HepG2 (cell line): Measurements from ENCODE around the gene PGAP3. TPM values are rescaled to one million over a fixed set of nuclear protein-coding genes. Genes with fewer than 3 reads are reported as not detected.
A peak's percentile ranks its signal among the peaks of the same experiment; 100 is the strongest.

ENCODE experiments used
- ATAC-seq: fragments of 200-7000 bp; cut with Tn5 transposase; 3 replicates; pipeline ENCODE4 v1.9.1; 2020; ENCODE audit warnings: mild to moderate bottlenecking, moderate library complexity
- BruUV-seq: library from RNA; stranded (reverse); fragments of 400-500 nt; replicated peaks from 2 replicates; lab custom pipeline; 2021; lab: Mats Ljungman, UMichigan
- CTCF ChIA-PET: fragments of 300-600 bp; formaldehyde crosslinking; extraction: SDS; loops from one replicate; lab custom pipeline; 2021; ENCODE audit warnings: low total read pairs, inconsistent platforms, low intra/inter-chr PET ratio; lab: Yijun Ruan, JAX
- POLR2A ChIA-PET: fragments of 350-600 bp; sonication (Branson Sonifier 250); formaldehyde crosslinking; loops from one replicate; lab custom pipeline; 2020; ENCODE audit warnings: antibody characterized with exemption, inconsistent platforms; lab: Yijun Ruan, JAX
- DNase-seq: peaks from one replicate; pipeline ENCODE4 v3.0.0-alpha.2; 2015; ENCODE audit warnings: low spot score
- FAIRE-seq: peaks from 3 replicates; lab custom pipeline; 2011; peaks lifted over from hg19 to GRCh38; lab: Jason Lieb, UNC
- H2AFZ ChIP-seq: one replicate; pipeline ENCODE4 v1.6.1; 2011; ENCODE audit warnings: low read length, inconsistent platforms
- H3K27ac ChIP-seq: fragments of 300-600 bp; 3 replicates; pipeline ENCODE4 v1.8.0; 2011; ENCODE audit warnings: mixed run types, mild to moderate bottlenecking, mixed read lengths, low read length, inconsistent platforms; ENCODE audit not compliant: insufficient read depth; ENCODE audit errors: extremely low read length
- H3K27me3 ChIP-seq, 2 experiments: fragments of 200-600 bp in 1 of 2; 2 replicates in 1 of 2; 3 replicates in 1 of 2; pipeline versions ENCODE4 v1.6.0 to v1.8.0; 2011; ENCODE audit warnings: low read length in 2 of 2, mild to moderate bottlenecking in 2 of 2, moderate library complexity in 2 of 2, inconsistent platforms in 1 of 2; ENCODE audit not compliant: insufficient read depth in 2 of 2, control insufficient read depth in 1 of 2
- H3K36me3 ChIP-seq, 2 experiments: fragments of 200-600 bp in 1 of 2; replicated peaks in 1 of 2; 2 replicates in 1 of 2; 3 replicates in 1 of 2; pipeline versions ENCODE4 v1.5.1 to v1.8.0; 2011; ENCODE audit warnings: low read length in 2 of 2, inconsistent platforms in 1 of 2; ENCODE audit not compliant: insufficient read depth in 2 of 2, control insufficient read depth in 1 of 2
- H3K4me1 ChIP-seq: 2 replicates; pipeline ENCODE4 v1.5.1; 2012; ENCODE audit warnings: low read length, inconsistent platforms; ENCODE audit not compliant: insufficient read depth
- H3K4me2 ChIP-seq: 2 replicates; pipeline ENCODE4 v1.6.0; 2011; ENCODE audit warnings: low read depth, low read length, inconsistent platforms
- H3K4me3 ChIP-seq, 3 experiments: fragments of 200-600 bp in 1 of 3; sonication (generic), shearing (Covaris generic) in 1 of 3; replicated peaks in 1 of 3; 2 replicates each; pipeline ENCODE4 v1.5.1; 2011 to 2016; ENCODE audit warnings: low read length in 3 of 3, inconsistent platforms in 2 of 3, low read depth in 2 of 3, mild to moderate bottlenecking in 2 of 3, control low read depth in 1 of 3, mixed read lengths in 1 of 3; ENCODE audit not compliant: insufficient read depth in 1 of 3
- H3K79me2 ChIP-seq: one replicate; pipeline ENCODE4 v1.6.1; 2011; ENCODE audit warnings: low read length, inconsistent platforms; ENCODE audit not compliant: insufficient read depth
- H3K9ac ChIP-seq: 2 replicates; pipeline ENCODE4 v1.6.0; 2011; ENCODE audit warnings: mild to moderate bottlenecking, low read depth, low read length, inconsistent platforms; ENCODE audit not compliant: insufficient read depth
- H3K9me3 ChIP-seq: 2 replicates; pipeline ENCODE4 v1.5.1; 2012; ENCODE audit warnings: mild to moderate bottlenecking, low read length
- H4K20me1 ChIP-seq: 2 replicates; pipeline ENCODE4 v1.6.0; 2011; ENCODE audit warnings: inconsistent platforms, mild to moderate bottlenecking, low read length, moderate library complexity; ENCODE audit not compliant: insufficient read depth
- FOSL2 ChIP-seq: sonication (generic); formaldehyde crosslinking; IDR thresholded peaks from 2 replicates; pipeline ENCODE4 v1.4.0; 2020; ENCODE audit warnings: missing genetic modification reagents
- PCBP2 ChIP-seq: fragments of 200-400 bp; formaldehyde crosslinking; optimal IDR thresholded peaks from 2 replicates; pipeline ENCODE3; 2018; ENCODE audit warnings: low read length, low read depth; ENCODE audit not compliant: poor library complexity, severe bottlenecking
- PLRG1 ChIP-seq: fragments of 450-650 bp; conservative IDR thresholded peaks from 2 replicates; pipeline ENCODE4 v1.6.1; 2016
- PRPF4 ChIP-seq: fragments of 200-400 bp; formaldehyde crosslinking; IDR thresholded peaks from 2 replicates; pipeline ENCODE4 v1.6.1; 2016; ENCODE audit warnings: low read length, low read depth; ENCODE audit not compliant: poor library complexity, severe bottlenecking
- SKI ChIP-seq: fragments of 450-650 bp; IDR thresholded peaks from one replicate; pipeline ENCODE4 v1.6.1; 2018; ENCODE audit warnings: mild to moderate bottlenecking; ENCODE audit not compliant: partially characterized antibody
- ZNF432 ChIP-seq: sonication (generic); formaldehyde crosslinking; IDR thresholded peaks from 2 replicates; pipeline ENCODE4 v1.5.0; 2020; ENCODE audit warnings: missing genetic modification reagents, mild to moderate bottlenecking, borderline replicate concordance
- ZNF75D ChIP-seq: sonication (generic); formaldehyde crosslinking; IDR thresholded peaks from 2 replicates; pipeline ENCODE4 v1.8.1; 2023; ENCODE audit warnings: missing genetic modification reagents, mild to moderate bottlenecking, borderline replicate concordance
- ZSCAN31 ChIP-seq: sonication (generic); formaldehyde crosslinking; IDR thresholded peaks from 2 replicates; pipeline ENCODE4 v1.5.0; 2020; ENCODE audit warnings: low read depth, mild to moderate bottlenecking, missing genetic modification reagents
- WGBS: methylation state at CpG from one replicate; pipeline ENCODE4 v1.1.6; 2017; ENCODE audit warnings: low lambda C conversion rate; 5-methylcytosine and 5-hydroxymethylcytosine counted together
- in situ Hi-C: cut with HindIII; loops from 2 replicates; pipeline ENCODE4 v1.10.0; 2017; ENCODE audit warnings: low pct_unique_long_range_greater_than_20kb; ENCODE audit not compliant: extremely low pct_ligation_motif_present
- intact Hi-C: fragments of 100-400 bp; cut with micrococcal nuclease; formaldehyde crosslinking; loops from one replicate; pipeline ENCODE4 v1.10.0; 2022; ENCODE audit not compliant: unreplicated experiment
- polyA plus RNA-seq, 8 experiments: library from polyadenylated mRNA; depleted of rRNA in 3 of 8; stranded (reverse) in 7 of 8; unstranded in 1 of 8; fragments of >200 nt; fragmentation: Illumina TruSeq in 4 of 8; extraction: Trizol in 4 of 8; gene quantifications; 2 replicates each; pipeline versions ENCODE4 v1.2.1 to v1.2.3, GENCODE V29; 2011 to 2016; ENCODE audit warnings: low read depth in 4 of 8, missing spikeins in 1 of 8, mixed read lengths in 1 of 8; ENCODE audit not compliant: insufficient read depth in 1 of 8
- total RNA-seq, 5 experiments: library from RNA; depleted of rRNA; stranded (reverse); fragments of >200 nt; fragmentation: Illumina TruSeq; extraction: Trizol; gene quantifications; 2 replicates each; pipeline ENCODE4 v1.2.3, GENCODE V29; 2016; ENCODE audit warnings: low read depth in 1 of 5
- TF ChIP-seq, protein P1 (sequence below): sonication (generic); formaldehyde crosslinking; IDR thresholded peaks from 2 replicates; pipeline ENCODE4 v1.4.0; 2020; ENCODE audit warnings: missing genetic modification reagents; ENCODE audit errors: not compliant biosample characterization
- TF ChIP-seq, protein P2 (sequence below): sonication (generic); formaldehyde crosslinking; IDR thresholded peaks from 2 replicates; pipeline ENCODE4 v1.8.1; 2022; ENCODE audit warnings: mild to moderate bottlenecking, missing genetic modification reagents
- TF ChIP-seq, protein P3 (sequence below): sonication (generic); formaldehyde crosslinking; IDR thresholded peaks from 2 replicates; pipeline ENCODE4 v1.4.0; 2020; ENCODE audit warnings: missing genetic modification reagents, mild to moderate bottlenecking, borderline replicate concordance

The PGAP3 gene
- total and polyA plus RNA-seq, 2 of the 13 experiments (the other 11 are each of a cell fraction or from before 2014, with no cell fraction given): 11.9 to 14.6 TPM

DNA sequence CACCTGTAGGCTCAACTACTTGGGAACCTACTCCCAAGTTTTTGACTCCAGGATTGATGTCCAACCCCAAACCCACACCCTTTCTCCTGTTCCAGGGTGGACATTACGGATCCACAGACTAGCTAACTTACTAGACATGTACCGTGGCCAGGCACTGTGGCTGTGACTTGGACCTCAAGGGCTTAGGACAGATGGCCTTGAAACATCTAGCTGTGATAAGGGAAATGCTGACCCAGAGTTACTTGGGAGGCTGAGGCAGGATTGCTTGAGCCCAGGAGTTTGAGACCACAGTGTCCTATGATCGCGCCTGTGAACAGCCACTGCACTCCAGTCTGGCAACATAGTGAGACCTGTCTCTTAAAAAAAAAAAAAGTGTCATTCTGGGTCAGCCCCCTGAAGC lies 46.8 kb downstream of the PGAP3 start:
- POLR2A ChIA-PET: no interaction called here
- H3K4me1 ChIP-seq: peaks cover 63% of the 10 kb centered on the region
- ATAC-seq: no peak
- no peak for FAIRE-seq
- CTCF ChIA-PET: no interaction called here
- H3K4me3 ChIP-seq: no peak overlapping the region
- H3K27me3 ChIP-seq: no peaks in the 10 kb centered on the region; a peak in 1 of 5 replicates
- no peak overlapping the region for H3K4me2 ChIP-seq
- DNase-seq: no peak
- no TSS peak for BruUV-seq
- 92% methylated on average over 4 of the region's 4 CpGs for whole genome bisulfite sequencing
- H4K20me1 ChIP-seq: peaks cover 3% of the 10 kb centered on the region
- H3K9me3 ChIP-seq: no peaks in the 10 kb centered on the region
- H3K36me3 ChIP-seq: peaks cover 0 to 2% of the 10 kb centered on the region in 2 experiments; a peak in 2 of 5 replicates
- TF ChIP-seq, protein P1, sequence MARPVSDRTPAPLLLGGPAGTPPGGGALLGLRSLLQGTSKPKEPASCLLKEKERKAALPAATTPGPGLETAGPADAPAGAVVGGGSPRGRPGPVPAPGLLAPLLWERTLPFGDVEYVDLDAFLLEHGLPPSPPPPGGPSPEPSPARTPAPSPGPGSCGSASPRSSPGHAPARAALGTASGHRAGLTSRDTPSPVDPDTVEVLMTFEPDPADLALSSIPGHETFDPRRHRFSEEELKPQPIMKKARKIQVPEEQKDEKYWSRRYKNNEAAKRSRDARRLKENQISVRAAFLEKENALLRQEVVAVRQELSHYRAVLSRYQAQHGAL: no peak
- TF ChIP-seq ZSCAN31 (CRISPR knock-in tag) (no peak), PCBP2 (no peak), ZNF75D (CRISPR knock-in tag) (0 out of 2 replicates have a peak, but pooled peaks have one; percentile 4), ZNF432 (CRISPR knock-in tag) (no peak)
- H2AFZ ChIP-seq: no peak overlapping the region
- in situ Hi-C loops (no loop called here), intact Hi-C loops (no loop called here)
- no peak overlapping the region for H3K9ac ChIP-seq
- H3K27ac ChIP-seq: no peak overlapping the region
- peaks cover 60% of the 10 kb centered on the region for H3K79me2 ChIP-seq

DNA sequence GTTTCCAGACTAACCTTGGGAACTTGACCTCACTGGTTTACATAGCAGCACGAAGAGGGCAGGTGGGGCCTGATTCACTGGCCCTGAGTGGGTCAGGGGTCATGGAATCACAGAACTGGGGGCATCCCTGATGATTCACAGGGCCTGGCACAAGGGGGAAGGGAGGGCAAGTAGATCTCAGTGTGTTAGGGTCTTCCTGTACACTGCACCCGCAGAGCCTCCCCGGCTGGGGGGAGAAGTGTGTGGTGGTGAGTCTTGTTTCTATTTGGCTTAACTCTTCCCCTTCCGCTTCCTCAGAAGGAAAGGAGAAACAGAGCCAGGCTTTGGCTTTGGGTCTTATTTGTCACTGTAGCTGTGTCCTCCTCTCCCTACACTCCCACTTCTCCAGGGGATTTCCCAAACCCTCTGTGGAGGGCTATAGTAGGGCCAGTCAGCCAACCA lies 47.2 kb downstream of the PGAP3 start:
- in situ Hi-C loops: no loop called here
- Histone ChIP-seq H3K27ac (no peak overlapping the region), H3K36me3 (peaks cover 0 to 2% of the 10 kb centered on the region in 2 experiments; a peak in 2 of 5 replicates), H4K20me1 (peaks cover 3% of the 10 kb centered on the region), H3K79me2 (peaks cover 60% of the 10 kb centered on the region), H2AFZ (no peak overlapping the region), H3K27me3 (no peaks in the 10 kb centered on the region; a peak in 1 of 5 replicates), H3K9me3 (no peaks in the 10 kb centered on the region), H3K4me1 (peaks cover 68% of the 10 kb centered on the region), H3K4me2 (no peak overlapping the region), H3K4me3 (no peak overlapping the region), H3K9ac (no peak overlapping the region)
- ChIA-PET CTCF (no interaction called here), POLR2A (no interaction called here)
- no TSS peak for BruUV-seq
- FAIRE-seq (no peak), DNase-seq (no peak), ATAC-seq (no peak)
- 66% methylated on average over 4 of the region's 4 CpGs for WGBS
- intact Hi-C loops: no loop called here
- TF ChIP-seq PLRG1: no peak
- TF ChIP-seq FOSL2 (CRISPR knock-in tag): peak; percentile 33; the same call in 1 of the 2 replicates
- TF ChIP-seq, protein P2, sequence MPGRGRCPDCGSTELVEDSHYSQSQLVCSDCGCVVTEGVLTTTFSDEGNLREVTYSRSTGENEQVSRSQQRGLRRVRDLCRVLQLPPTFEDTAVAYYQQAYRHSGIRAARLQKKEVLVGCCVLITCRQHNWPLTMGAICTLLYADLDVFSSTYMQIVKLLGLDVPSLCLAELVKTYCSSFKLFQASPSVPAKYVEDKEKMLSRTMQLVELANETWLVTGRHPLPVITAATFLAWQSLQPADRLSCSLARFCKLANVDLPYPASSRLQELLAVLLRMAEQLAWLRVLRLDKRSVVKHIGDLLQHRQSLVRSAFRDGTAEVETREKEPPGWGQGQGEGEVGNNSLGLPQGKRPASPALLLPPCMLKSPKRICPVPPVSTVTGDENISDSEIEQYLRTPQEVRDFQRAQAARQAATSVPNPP (CRISPR knock-in tag): no peak
- TF ChIP-seq PRPF4: no peak
- peak; percentile 20 for TF ChIP-seq SKI
- TF ChIP-seq, protein P3, sequence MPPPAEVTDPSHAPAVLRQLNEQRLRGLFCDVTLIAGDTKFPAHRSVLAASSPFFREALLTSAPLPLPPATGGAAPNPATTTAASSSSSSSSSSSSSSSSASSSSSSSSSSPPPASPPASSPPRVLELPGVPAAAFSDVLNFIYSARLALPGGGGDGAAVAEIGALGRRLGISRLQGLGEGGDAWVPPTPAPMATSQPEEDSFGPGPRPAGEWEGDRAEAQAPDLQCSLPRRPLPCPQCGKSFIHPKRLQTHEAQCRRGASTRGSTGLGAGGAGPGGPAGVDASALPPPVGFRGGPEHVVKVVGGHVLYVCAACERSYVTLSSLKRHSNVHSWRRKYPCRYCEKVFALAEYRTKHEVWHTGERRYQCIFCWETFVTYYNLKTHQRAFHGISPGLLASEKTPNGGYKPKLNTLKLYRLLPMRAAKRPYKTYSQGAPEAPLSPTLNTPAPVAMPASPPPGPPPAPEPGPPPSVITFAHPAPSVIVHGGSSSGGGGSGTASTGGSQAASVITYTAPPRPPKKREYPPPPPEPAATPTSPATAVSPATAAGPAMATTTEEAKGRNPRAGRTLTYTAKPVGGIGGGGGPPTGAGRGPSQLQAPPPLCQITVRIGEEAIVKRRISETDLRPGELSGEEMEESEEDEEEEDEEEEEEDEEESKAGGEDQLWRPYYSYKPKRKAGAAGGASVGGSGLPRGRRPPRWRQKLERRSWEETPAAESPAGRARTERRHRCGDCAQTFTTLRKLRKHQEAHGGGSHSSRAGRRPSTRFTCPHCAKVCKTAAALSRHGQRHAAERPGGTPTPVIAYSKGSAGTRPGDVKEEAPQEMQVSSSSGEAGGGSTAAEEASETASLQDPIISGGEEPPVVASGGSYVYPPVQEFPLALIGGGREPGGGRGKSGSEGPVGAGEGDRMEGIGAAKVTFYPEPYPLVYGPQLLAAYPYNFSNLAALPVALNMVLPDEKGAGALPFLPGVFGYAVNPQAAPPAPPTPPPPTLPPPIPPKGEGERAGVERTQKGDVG: no peak
